Astrocyte (in vitro differentiated cells and primary cell): ENCODE data around the gene TBC1D16.

ENCODE experiments used
- CTCF ChIP-seq: IDR thresholded peaks from 2 replicates; pipeline ENCODE4 v1.5.1; 2011; ENCODE audit warnings: low read depth, mild to moderate bottlenecking, inconsistent platforms, low read length, moderate library complexity; ENCODE audit not compliant: insufficient read depth
- EZH2 ChIP-seq: IDR thresholded peaks from 2 replicates; pipeline ENCODE4 v1.6.1; 2012; ENCODE audit warnings: mild to moderate bottlenecking, low read length, inconsistent platforms; ENCODE audit not compliant: insufficient read depth

GRCh38 chr17:79977708-79978547, 57.7 kb downstream of the TBC1D16 start:
- TF ChIP-seq CTCF (no peak), EZH2 (no peak)
